AG09309 (cell line): ENCODE data around the gene ENDOU.

Experiments
- DNase-seq: peaks from one replicate; pipeline ENCODE4 v3.0.0-alpha.2; 2010; ENCODE audit warnings: low read depth
- H3K4me3 ChIP-seq: 2 replicates; pipeline ENCODE4 v1.5.1; 2011; ENCODE audit warnings: mild to moderate bottlenecking, low read depth, low read length, moderate library complexity; ENCODE audit not compliant: control insufficient read depth
- CTCF ChIP-seq: IDR thresholded peaks from 2 replicates; pipeline ENCODE4 v1.5.1; 2011; ENCODE audit warnings: mild to moderate bottlenecking, low read depth, low read length, inconsistent platforms; ENCODE audit not compliant: insufficient read depth, control insufficient read depth; ENCODE audit errors: missing control alignments

Gene ENDOU

GRCh38 chr12:47766502-47767215 lies 41.4 kb upstream of the ENDOU start:
- H3K4me3 ChIP-seq = no peak overlapping the region
- DNase-seq = no peak
- TF ChIP-seq CTCF = no peak

DNA sequence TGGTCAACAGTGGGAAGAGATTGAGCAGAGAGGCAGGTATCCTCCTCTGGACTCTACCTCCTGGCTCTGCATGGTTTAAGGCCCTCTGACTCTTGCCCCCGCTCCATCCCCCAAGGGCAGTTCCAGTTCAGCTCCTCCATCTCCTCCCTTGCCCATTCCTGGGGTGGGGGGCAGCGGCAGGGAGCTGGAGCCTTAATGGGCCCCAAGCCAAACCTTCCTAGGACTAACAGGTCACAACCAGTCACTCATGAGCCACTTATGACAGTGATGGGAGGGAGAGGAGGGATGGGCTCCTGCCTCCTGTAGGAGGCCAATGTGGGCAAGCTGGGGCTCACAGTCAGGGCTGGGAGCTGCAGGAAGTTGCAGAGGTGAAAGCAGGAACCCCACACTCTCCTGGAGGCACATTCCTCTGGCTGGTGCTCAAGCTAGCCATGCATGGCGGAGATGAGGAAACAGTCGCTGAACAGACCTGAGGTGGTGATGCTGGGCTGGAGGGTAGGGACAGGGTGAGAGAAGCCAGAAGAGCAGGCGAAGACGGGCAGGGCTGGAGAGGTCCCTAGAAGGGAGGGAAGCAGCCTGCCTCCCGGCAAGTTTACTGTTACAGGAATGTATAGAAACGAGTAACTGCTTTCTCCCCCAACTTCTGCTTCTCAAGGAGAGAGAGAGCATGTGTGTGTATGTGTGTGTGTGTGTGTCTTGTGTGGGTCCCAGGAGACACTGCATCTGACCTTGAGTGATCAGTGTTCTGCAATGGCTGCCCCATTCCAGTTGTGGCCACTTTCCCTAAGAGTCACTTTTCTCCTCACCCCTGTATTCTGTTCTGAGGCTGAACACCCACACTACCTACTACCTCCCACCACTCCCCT lies 38.4 kb upstream of the ENDOU start:
- no peak overlapping the region for H3K4me3 ChIP-seq
- DNase-seq = no peak
- TF ChIP-seq CTCF = no peak

GRCh38 chr12:47762850-47763465 lies 37.7 kb upstream of the ENDOU start:
- no peak for TF ChIP-seq CTCF
- no peak overlapping the region for H3K4me3 ChIP-seq

DNA sequence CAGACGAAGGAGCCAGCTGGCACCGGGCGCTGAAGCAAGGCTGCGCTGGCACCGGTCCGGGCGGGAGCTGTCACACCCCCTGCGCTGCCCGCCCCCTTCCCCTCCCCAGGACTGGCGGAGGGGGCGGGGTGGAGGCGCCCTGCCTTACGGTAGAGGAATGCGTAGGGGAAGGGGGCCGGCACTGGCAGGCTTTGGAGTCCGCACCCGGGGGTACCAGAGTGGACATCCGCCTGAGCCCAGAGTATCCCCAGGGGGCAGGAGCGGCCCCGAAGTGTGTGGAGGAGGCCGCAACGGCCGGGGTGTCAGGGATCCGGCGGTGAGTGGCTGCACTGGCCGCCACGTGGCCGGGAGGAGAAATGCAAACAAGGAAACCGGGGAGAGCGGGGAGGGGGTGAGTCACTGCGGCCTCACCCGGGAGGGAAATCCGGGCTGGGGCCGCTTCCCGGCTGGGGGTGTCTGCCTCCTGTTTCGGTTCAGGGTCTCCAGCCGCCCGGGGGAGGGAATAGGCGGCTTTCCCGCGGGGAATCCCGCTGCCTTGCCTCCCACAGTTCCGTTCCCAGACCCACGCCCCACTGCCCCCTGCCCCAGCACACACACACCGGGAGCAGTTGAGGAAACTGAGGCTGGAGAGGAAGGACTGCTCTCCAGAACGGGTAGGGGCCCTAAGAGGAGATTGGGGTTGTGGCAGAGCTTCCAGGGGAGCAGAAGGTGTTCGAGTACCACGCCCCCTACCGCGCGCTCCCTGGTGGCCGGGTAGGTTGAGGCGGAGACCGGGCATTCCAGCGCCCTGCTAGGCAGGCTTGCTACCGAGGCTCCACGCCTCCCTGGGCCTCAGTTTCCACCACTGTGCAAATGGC lies 33.8 kb upstream of the ENDOU start, which contains the start of gene RAPGEF3:
RAPGEF3 (minus strand) TSS at position 47 of the 857 bp plus-strand sequence. CDS start 324 bp downstream, outside the sequence.
- peak within 1 kb of the TSS; percentile 61 for H3K4me3 ChIP-seq
- peak; percentile 66 for TF ChIP-seq CTCF
- no peak for DNase-seq

More at GRCh38 chr12:47762850-47763465, 37.7 kb upstream of the ENDOU start:
- DNase-seq = no peak

DNA sequence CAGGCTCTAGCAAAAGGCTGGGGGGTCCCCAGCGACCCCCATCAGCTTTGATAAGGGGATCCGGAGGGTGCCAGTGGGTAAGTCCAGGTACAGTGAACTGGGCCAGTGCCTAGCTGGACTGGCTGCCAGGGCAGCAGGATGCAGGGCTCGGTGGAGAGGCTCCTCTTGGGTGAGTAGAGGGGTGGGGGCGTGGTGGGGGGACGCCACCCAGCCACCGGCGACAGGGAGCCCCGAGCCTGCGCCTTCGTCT lies 33.2 kb upstream of the ENDOU start:
- DNase-seq = no peak

More for the DNA sequence above, 33.2 kb upstream of the ENDOU start:
- no peak for TF ChIP-seq CTCF
- H3K4me3 ChIP-seq = peak overlapping the region; percentile 61
